HepG2 (cell line): ENCODE results near the gene SEMA3C. TPM values are rescaled to one million over a fixed set of nuclear protein-coding genes. Genes with fewer than 3 reads are reported as not detected.

Source experiments
- ATAC-seq: fragments of 200-7000 bp; cut with Tn5 transposase; 3 replicates; pipeline ENCODE4 v1.9.1; 2020; ENCODE audit warnings: mild to moderate bottlenecking, moderate library complexity
- BruUV-seq: library from RNA; stranded (reverse); fragments of 400-500 nt; replicated peaks from 2 replicates; lab custom pipeline; 2021; lab: Mats Ljungman, UMichigan
- CTCF ChIA-PET: fragments of 300-600 bp; formaldehyde crosslinking; extraction: SDS; loops from one replicate; lab custom pipeline; 2021; ENCODE audit warnings: low total read pairs, inconsistent platforms, low intra/inter-chr PET ratio; lab: Yijun Ruan, JAX
- POLR2A ChIA-PET: fragments of 350-600 bp; sonication (Branson Sonifier 250); formaldehyde crosslinking; loops from one replicate; lab custom pipeline; 2020; ENCODE audit warnings: antibody characterized with exemption, inconsistent platforms; lab: Yijun Ruan, JAX
- DNase-seq: peaks from one replicate; pipeline ENCODE4 v3.0.0-alpha.2; 2015; ENCODE audit warnings: low spot score
- FAIRE-seq: peaks from 3 replicates; lab custom pipeline; 2011; peaks lifted over from hg19 to GRCh38; lab: Jason Lieb, UNC
- H2AFZ ChIP-seq: one replicate; pipeline ENCODE4 v1.6.1; 2011; ENCODE audit warnings: low read length, inconsistent platforms
- H3K27ac ChIP-seq: fragments of 300-600 bp; 3 replicates; pipeline ENCODE4 v1.8.0; 2011; ENCODE audit warnings: mixed run types, mild to moderate bottlenecking, mixed read lengths, low read length, inconsistent platforms; ENCODE audit not compliant: insufficient read depth; ENCODE audit errors: extremely low read length
- H3K27me3 ChIP-seq, 2 experiments: fragments of 200-600 bp in 1 of 2; 2 replicates in 1 of 2; 3 replicates in 1 of 2; pipeline versions ENCODE4 v1.6.0 to v1.8.0; 2011; ENCODE audit warnings: low read length in 2 of 2, mild to moderate bottlenecking in 2 of 2, moderate library complexity in 2 of 2, inconsistent platforms in 1 of 2; ENCODE audit not compliant: insufficient read depth in 2 of 2, control insufficient read depth in 1 of 2
- H3K36me3 ChIP-seq, 2 experiments: fragments of 200-600 bp in 1 of 2; replicated peaks in 1 of 2; 2 replicates in 1 of 2; 3 replicates in 1 of 2; pipeline versions ENCODE4 v1.5.1 to v1.8.0; 2011; ENCODE audit warnings: low read length in 2 of 2, inconsistent platforms in 1 of 2; ENCODE audit not compliant: insufficient read depth in 2 of 2, control insufficient read depth in 1 of 2
- H3K4me1 ChIP-seq: 2 replicates; pipeline ENCODE4 v1.5.1; 2012; ENCODE audit warnings: low read length, inconsistent platforms; ENCODE audit not compliant: insufficient read depth
- H3K4me2 ChIP-seq: 2 replicates; pipeline ENCODE4 v1.6.0; 2011; ENCODE audit warnings: low read depth, low read length, inconsistent platforms
- H3K4me3 ChIP-seq, 3 experiments: fragments of 200-600 bp in 1 of 3; sonication (generic), shearing (Covaris generic) in 1 of 3; replicated peaks in 1 of 3; 2 replicates each; pipeline ENCODE4 v1.5.1; 2011 to 2016; ENCODE audit warnings: low read length in 3 of 3, inconsistent platforms in 2 of 3, low read depth in 2 of 3, mild to moderate bottlenecking in 2 of 3, control low read depth in 1 of 3, mixed read lengths in 1 of 3; ENCODE audit not compliant: insufficient read depth in 1 of 3
- H3K79me2 ChIP-seq: one replicate; pipeline ENCODE4 v1.6.1; 2011; ENCODE audit warnings: low read length, inconsistent platforms; ENCODE audit not compliant: insufficient read depth
- H3K9ac ChIP-seq: 2 replicates; pipeline ENCODE4 v1.6.0; 2011; ENCODE audit warnings: mild to moderate bottlenecking, low read depth, low read length, inconsistent platforms; ENCODE audit not compliant: insufficient read depth
- H3K9me3 ChIP-seq: 2 replicates; pipeline ENCODE4 v1.5.1; 2012; ENCODE audit warnings: mild to moderate bottlenecking, low read length
- H4K20me1 ChIP-seq: 2 replicates; pipeline ENCODE4 v1.6.0; 2011; ENCODE audit warnings: inconsistent platforms, mild to moderate bottlenecking, low read length, moderate library complexity; ENCODE audit not compliant: insufficient read depth
- AKAP8 ChIP-seq: sonication (generic); formaldehyde crosslinking; IDR thresholded peaks from 2 replicates; pipeline ENCODE4 v1.5.1; 2020; ENCODE audit warnings: mild to moderate bottlenecking, missing genetic modification reagents
- HOXA5 ChIP-seq: sonication (generic); formaldehyde crosslinking; IDR thresholded peaks from 2 replicates; pipeline ENCODE4 v1.4.0; 2020; ENCODE audit warnings: missing genetic modification reagents
- MNT ChIP-seq: fragments of 450-650 bp; IDR thresholded peaks from 2 replicates; pipeline ENCODE4 v1.6.1; 2016
- PPARG ChIP-seq: conservative IDR thresholded peaks from 2 replicates; pipeline ENCODE4 v1.6.1; 2016; ENCODE audit warnings: missing biosample characterization, missing genetic modification reagents
- SETDB1 ChIP-seq: sonication (generic); formaldehyde crosslinking; IDR thresholded peaks from 2 replicates; pipeline ENCODE4 v1.5.1; 2020; ENCODE audit warnings: missing genetic modification reagents, mild to moderate bottlenecking, borderline replicate concordance
- SP4 ChIP-seq: sonication (generic); formaldehyde crosslinking; IDR thresholded peaks from 2 replicates; pipeline ENCODE4 v1.8.1; 2023; ENCODE audit warnings: mild to moderate bottlenecking, missing genetic modification reagents
- ZBTB38 ChIP-seq: sonication (generic); formaldehyde crosslinking; IDR thresholded peaks from 2 replicates; pipeline ENCODE4 v1.5.1; 2020; ENCODE audit warnings: mild to moderate bottlenecking, missing genetic modification reagents
- ZBTB44 ChIP-seq: sonication (generic); formaldehyde crosslinking; IDR thresholded peaks from 2 replicates; pipeline ENCODE4 v1.4.0; 2020; ENCODE audit warnings: missing genetic modification reagents
- ZNF546 ChIP-seq: sonication (generic); formaldehyde crosslinking; conservative IDR thresholded peaks from 2 replicates; pipeline ENCODE4 v1.8.1; 2023; ENCODE audit warnings: mild to moderate bottlenecking, missing genetic modification reagents
- ZNF552 ChIP-seq: sonication (generic); formaldehyde crosslinking; IDR thresholded peaks from 2 replicates; pipeline ENCODE4 v1.9.0; 2022; ENCODE audit warnings: missing genetic modification reagents, mild to moderate bottlenecking, borderline replicate concordance
- ZNF792 ChIP-seq: IDR thresholded peaks from 2 replicates; pipeline ENCODE4 v1.6.1; 2016
- ZNF878 ChIP-seq: sonication (generic); formaldehyde crosslinking; IDR thresholded peaks from 2 replicates; pipeline ENCODE4 v1.8.1; 2023; ENCODE audit warnings: mild to moderate bottlenecking, missing genetic modification reagents, moderate library complexity
- ZSCAN25 ChIP-seq: sonication (generic); formaldehyde crosslinking; IDR thresholded peaks from 2 replicates; pipeline ENCODE4 v1.8.0; 2022; ENCODE audit warnings: mild to moderate bottlenecking, missing genetic modification reagents
- ZSCAN5A ChIP-seq: sonication (generic); formaldehyde crosslinking; IDR thresholded peaks from 2 replicates; pipeline ENCODE4 v1.8.0; 2022; ENCODE audit warnings: mild to moderate bottlenecking, missing genetic modification reagents, borderline replicate concordance
- WGBS: methylation state at CpG from one replicate; pipeline ENCODE4 v1.1.6; 2017; ENCODE audit warnings: low lambda C conversion rate; 5-methylcytosine and 5-hydroxymethylcytosine counted together
- in situ Hi-C: cut with HindIII; loops from 2 replicates; pipeline ENCODE4 v1.10.0; 2017; ENCODE audit warnings: low pct_unique_long_range_greater_than_20kb; ENCODE audit not compliant: extremely low pct_ligation_motif_present
- intact Hi-C: fragments of 100-400 bp; cut with micrococcal nuclease; formaldehyde crosslinking; loops from one replicate; pipeline ENCODE4 v1.10.0; 2022; ENCODE audit not compliant: unreplicated experiment
- polyA plus RNA-seq, 8 experiments: library from polyadenylated mRNA; depleted of rRNA in 3 of 8; stranded (reverse) in 7 of 8; unstranded in 1 of 8; fragments of >200 nt; fragmentation: Illumina TruSeq in 4 of 8; extraction: Trizol in 4 of 8; gene quantifications; 2 replicates each; pipeline versions ENCODE4 v1.2.1 to v1.2.3, GENCODE V29; 2011 to 2016; ENCODE audit warnings: low read depth in 4 of 8, missing spikeins in 1 of 8, mixed read lengths in 1 of 8; ENCODE audit not compliant: insufficient read depth in 1 of 8
- total RNA-seq, 5 experiments: library from RNA; depleted of rRNA; stranded (reverse); fragments of >200 nt; fragmentation: Illumina TruSeq; extraction: Trizol; gene quantifications; 2 replicates each; pipeline ENCODE4 v1.2.3, GENCODE V29; 2016; ENCODE audit warnings: low read depth in 1 of 5

SEMA3C gene
- total and polyA plus RNA-seq, 2 of the 13 experiments (the other 11 are each of a cell fraction or from before 2014, with no cell fraction given): 0.05 to 0.13 TPM

- Histone ChIP-seq H4K20me1 (no peaks in the 10 kb centered on the region), H3K4me3 (no peak overlapping the region), H3K79me2 (no peaks in the 10 kb centered on the region), H3K9ac (no peak overlapping the region), H3K4me2 (no peak overlapping the region), H2AFZ (no peak overlapping the region), H3K9me3 (no peaks in the 10 kb centered on the region), H3K36me3 (no peaks in the 10 kb centered on the region), H3K27ac (no peak overlapping the region), H3K27me3 (no peaks in the 10 kb centered on the region; a peak in 1 of 5 replicates), H3K4me1 (no peaks in the 10 kb centered on the region)
- BruUV-seq: no TSS peak
- 17% methylated on average over 1 of the region's 1 CpG for WGBS
- ChIA-PET CTCF (no interaction called here), POLR2A (no interaction called here)
- FAIRE-seq (no peak), ATAC-seq (no peak), DNase-seq (no peak)
- intact Hi-C loops (no loop called here), in situ Hi-C loops (no loop called here)
- no peak for TF ChIP-seq ZNF552 (CRISPR knock-in tag)
- no peak for TF ChIP-seq AKAP8
- TF ChIP-seq ZSCAN5A (CRISPR knock-in tag): no peak
- no peak for TF ChIP-seq PPARG
- TF ChIP-seq SETDB1 (CRISPR knock-in tag): no peak
- TF ChIP-seq ZNF546: no peak
- TF ChIP-seq SP4 (CRISPR knock-in tag): no peak
- no peak for TF ChIP-seq MNT
- no peak for TF ChIP-seq ZSCAN25
- no peak for TF ChIP-seq ZNF878 (CRISPR knock-in tag)
- TF ChIP-seq ZBTB44: no peak
- no peak for TF ChIP-seq ZNF792 (CRISPR knock-in tag)
- TF ChIP-seq HOXA5: no peak
- TF ChIP-seq ZBTB38 (CRISPR knock-in tag): no peak
Measured at GRCh38 chr7:80881351-80881900, 37.4 kb downstream of the SEMA3C start.
